Dendritic cell treated with granulocyte-macrophage colony-stimulating factor and Interleukin-4, amounts not matched to agents 40 ng/mL and 50 ng/mL, for 4 days (primary cell): ENCODE data around the gene NCCRP1.

Experiments used
- H3K27ac Mint-ChIP-seq: one replicate; pipeline ENCODE4 v1.8.0; 2022; ENCODE audit warnings: mild to moderate bottlenecking, mixed read lengths
- H3K27me3 Mint-ChIP-seq: one replicate; pipeline ENCODE4 v1.8.0; 2022; ENCODE audit warnings: mild to moderate bottlenecking, mixed read lengths
- H3K36me3 Mint-ChIP-seq: one replicate; pipeline ENCODE4 v1.8.0; 2022; ENCODE audit warnings: low read depth, mixed read lengths
- H3K4me1 Mint-ChIP-seq: one replicate; pipeline ENCODE4 v1.8.0; 2022; ENCODE audit warnings: low read depth, mixed read lengths
- H3K4me3 Mint-ChIP-seq: one replicate; pipeline ENCODE4 v1.8.0; 2022; ENCODE audit warnings: mild to moderate bottlenecking, moderate library complexity, mixed read lengths
- H3K9me3 Mint-ChIP-seq: one replicate; pipeline ENCODE4 v1.8.0; 2022; ENCODE audit warnings: mixed read lengths
- intact Hi-C: fragments of 100-400 bp; cut with micrococcal nuclease; formaldehyde crosslinking; loops from one replicate; pipeline ENCODE4 v1.15.0; 2022

NCCRP1 gene

GRCh38 chr19:39170386-39171231 is 26.2 kb upstream of the NCCRP1 start:
- no peaks in the 10 kb centered on the region for H3K27me3 Mint-ChIP-seq
- H3K4me1 Mint-ChIP-seq = no peaks in the 10 kb centered on the region
- H3K4me3 Mint-ChIP-seq = no peak overlapping the region
- no peaks in the 10 kb centered on the region for H3K9me3 Mint-ChIP-seq
- peaks cover 70% of the 10 kb centered on the region for H3K36me3 Mint-ChIP-seq
- H3K27ac Mint-ChIP-seq = no peak overlapping the region
- intact Hi-C loops = no loop called here

- Mint-ChIP-seq H3K4me1 (no peaks in the 10 kb centered on the region), H3K36me3 (peaks cover 82% of the 10 kb centered on the region), H3K27me3 (no peaks in the 10 kb centered on the region), H3K4me3 (no peak overlapping the region), H3K9me3 (no peaks in the 10 kb centered on the region), H3K27ac (no peak overlapping the region)
- intact Hi-C loops = no loop called here
These were observed 25.0 kb upstream of the NCCRP1 start for GRCh38 chr19:39171479-39172465.

GRCh38 chr19:39172700-39173501 is 23.9 kb upstream of the NCCRP1 start:
- Mint-ChIP-seq H3K27ac (no peak overlapping the region), H3K27me3 (no peaks in the 10 kb centered on the region), H3K4me1 (no peaks in the 10 kb centered on the region), H3K9me3 (no peaks in the 10 kb centered on the region), H3K4me3 (no peak overlapping the region), H3K36me3 (peaks cover 93% of the 10 kb centered on the region)
- intact Hi-C loops = no loop called here

GRCh38 chr19:39173502-39173991 is 23.2 kb upstream of the NCCRP1 start:
- H3K4me1 Mint-ChIP-seq = no peaks in the 10 kb centered on the region
- no peak overlapping the region for H3K4me3 Mint-ChIP-seq
- H3K36me3 Mint-ChIP-seq = peaks cover 97% of the 10 kb centered on the region
- H3K27ac Mint-ChIP-seq = no peak overlapping the region
- H3K27me3 Mint-ChIP-seq = no peaks in the 10 kb centered on the region
- intact Hi-C loops = no loop called here
- no peaks in the 10 kb centered on the region for H3K9me3 Mint-ChIP-seq

GRCh38 chr19:39174142-39174541 is 22.6 kb upstream of the NCCRP1 start:
- Mint-ChIP-seq H3K9me3 (no peaks in the 10 kb centered on the region), H3K36me3 (peaks cover 97% of the 10 kb centered on the region), H3K4me1 (no peaks in the 10 kb centered on the region), H3K27ac (no peak overlapping the region), H3K27me3 (no peaks in the 10 kb centered on the region), H3K4me3 (no peak overlapping the region)
- intact Hi-C loops = no loop called here

GRCh38 chr19:39174558-39175544 is 21.9 kb upstream of the NCCRP1 start:
- Mint-ChIP-seq H3K27me3 (no peaks in the 10 kb centered on the region), H3K4me1 (no peaks in the 10 kb centered on the region), H3K27ac (no peak overlapping the region), H3K36me3 (peaks cover 97% of the 10 kb centered on the region), H3K9me3 (no peaks in the 10 kb centered on the region), H3K4me3 (no peak overlapping the region)
- intact Hi-C loops = no loop called here

GRCh38 chr19:39175564-39175963 is 21.2 kb upstream of the NCCRP1 start:
- intact Hi-C loops = no loop called here
- H3K9me3 Mint-ChIP-seq = no peaks in the 10 kb centered on the region
- no peaks in the 10 kb centered on the region for H3K4me1 Mint-ChIP-seq
- no peaks in the 10 kb centered on the region for H3K27me3 Mint-ChIP-seq
- H3K36me3 Mint-ChIP-seq = peaks cover 96% of the 10 kb centered on the region
- no peak overlapping the region for H3K4me3 Mint-ChIP-seq
- H3K27ac Mint-ChIP-seq = no peak overlapping the region

GRCh38 chr19:39177110-39177699 is 19.6 kb upstream of the NCCRP1 start:
- Mint-ChIP-seq H3K4me3 (no peak overlapping the region), H3K27ac (no peak overlapping the region), H3K36me3 (peaks cover 88% of the 10 kb centered on the region), H3K9me3 (no peaks in the 10 kb centered on the region), H3K27me3 (no peaks in the 10 kb centered on the region), H3K4me1 (no peaks in the 10 kb centered on the region)
- intact Hi-C loops = no loop called here

GRCh38 chr19:39177736-39178135 is 19.0 kb upstream of the NCCRP1 start:
- no peaks in the 10 kb centered on the region for H3K4me1 Mint-ChIP-seq
- H3K9me3 Mint-ChIP-seq = no peaks in the 10 kb centered on the region
- intact Hi-C loops = no loop called here
- no peak overlapping the region for H3K27ac Mint-ChIP-seq
- H3K27me3 Mint-ChIP-seq = no peaks in the 10 kb centered on the region
- H3K36me3 Mint-ChIP-seq = peaks cover 84% of the 10 kb centered on the region
- no peak overlapping the region for H3K4me3 Mint-ChIP-seq

- Mint-ChIP-seq H3K27ac (no peak overlapping the region), H3K9me3 (no peaks in the 10 kb centered on the region), H3K36me3 (peaks cover 77% of the 10 kb centered on the region), H3K4me1 (no peaks in the 10 kb centered on the region), H3K27me3 (no peaks in the 10 kb centered on the region), H3K4me3 (no peak overlapping the region)
- intact Hi-C loops = no loop called here
These were observed 18.3 kb upstream of the NCCRP1 start for GRCh38 chr19:39178296-39179006.

GRCh38 chr19:39179754-39180153 is 17.0 kb upstream of the NCCRP1 start:
- H3K27me3 Mint-ChIP-seq = no peaks in the 10 kb centered on the region
- H3K27ac Mint-ChIP-seq = no peak overlapping the region
- intact Hi-C loops = no loop called here
- H3K4me3 Mint-ChIP-seq = no peak overlapping the region
- no peaks in the 10 kb centered on the region for H3K9me3 Mint-ChIP-seq
- no peaks in the 10 kb centered on the region for H3K4me1 Mint-ChIP-seq
- peaks cover 64% of the 10 kb centered on the region for H3K36me3 Mint-ChIP-seq

- Mint-ChIP-seq H3K4me3 (no peak overlapping the region), H3K27ac (no peak overlapping the region), H3K27me3 (no peaks in the 10 kb centered on the region), H3K36me3 (peaks cover 54% of the 10 kb centered on the region), H3K4me1 (no peaks in the 10 kb centered on the region), H3K9me3 (no peaks in the 10 kb centered on the region)
- intact Hi-C loops = no loop called here
These were observed 16.0 kb upstream of the NCCRP1 start for GRCh38 chr19:39180749-39181148.
